Testis (tissue), 3 donors: ENCODE data around the gene ZBTB7B. TPM values are rescaled to one million over a fixed set of nuclear protein-coding genes. Genes with fewer than 3 reads are reported as not detected.
A peak's percentile ranks its signal among the peaks of the same experiment; 100 is the strongest.

ENCODE experiments used
- DNase-seq: peaks from one replicate; pipeline ENCODE4 v3.0.0-alpha.2; 2019
- H3K27ac ChIP-seq, 2 donors: fragments of 200-600 bp; sonication (generic); one replicate each; pipeline ENCODE4 v1.5.1; 2019
- H3K27me3 ChIP-seq: fragments of 200-600 bp; sonication (generic); one replicate; pipeline ENCODE4 v1.5.1; 2019
- H3K36me3 ChIP-seq: fragments of 200-600 bp; sonication (generic); one replicate; pipeline ENCODE4 v1.5.1; 2017; ENCODE audit warnings: low read depth; ENCODE audit errors: missing control alignments
- H3K4me1 ChIP-seq: fragments of 200-600 bp; sonication (generic); one replicate; pipeline ENCODE4 v1.5.1; 2019
- H3K4me3 ChIP-seq, 2 donors: fragments of 200-600 bp; sonication (generic); one replicate each; pipeline ENCODE4 v1.5.1; 2017 to 2019
- H3K9me3 ChIP-seq: fragments of 200-600 bp; sonication (generic); one replicate; pipeline ENCODE4 v1.5.1; 2017
- CTCF ChIP-seq, 3 experiments: fragments of 450-650 bp in 2 of 3; fragments of 200-600 bp in 1 of 3; sonication (generic) in 1 of 3; IDR thresholded peaks; one replicate each; pipeline ENCODE4 v1.5.1; 2016 to 2019; ENCODE audit warnings: antibody characterized with exemption in 3 of 3, mild to moderate bottlenecking in 2 of 3, moderate library complexity in 1 of 3
- POLR2A ChIP-seq: fragments of 450-650 bp; IDR thresholded peaks from one replicate; pipeline ENCODE4 v1.6.1; 2017; ENCODE audit warnings: antibody characterized with exemption, mild to moderate bottlenecking, moderate library complexity
- WGBS, 2 donors: methylation state at CpG; one replicate each; pipeline ENCODE4 v1.1.5; 2018; 5-methylcytosine and 5-hydroxymethylcytosine counted together
- intact Hi-C: fragments of 100-400 bp; cut with DNase I; formaldehyde crosslinking; loops from one replicate; pipeline ENCODE4 v1.15.1; 2023; ENCODE audit warnings: low total_unique reads
- polyA plus RNA-seq: library from polyadenylated mRNA; stranded (reverse); fragments of 350-450 nt; fragmentation: Illumina TruSeq; extraction: RNeasy Lipid Tissue Mini Kit (QIAGEN cat#74804); gene quantifications from one replicate; pipeline ENCODE4 v1.2.3, GENCODE V29; 2014; ENCODE audit warnings: low read depth, low replicate concordance; ENCODE audit not compliant: insufficient read depth
- total RNA-seq, 2 donors: library from RNA; depleted of rRNA; stranded (reverse); fragments of >200 nt; gene quantifications; one replicate each; pipeline ENCODE4 v1.2.3, GENCODE V29; 2016

Gene ZBTB7B
- total and polyA plus RNA-seq, 3 donors from 2014 or later: 18.6 to 22.4 (median 21.1) TPM

- 13 to 25% methylated on average over 10 to 14 of the region's 15 CpGs for WGBS, 2 donors
- peak within 1 kb of the TSS; percentile 40 to 46 for H3K4me3 ChIP-seq
- no peaks in the 10 kb centered on the region for H3K9me3 ChIP-seq
- peaks cover 41% of the 10 kb centered on the region for H3K4me1 ChIP-seq
- peak; percentile 94 for DNase-seq
- intact Hi-C loops: no loop called here
- no peaks in the 10 kb centered on the region for H3K27me3 ChIP-seq
- peak within 1 kb of the TSS; percentile 88 to 99 for H3K27ac ChIP-seq
- no peaks in the 10 kb centered on the region for H3K36me3 ChIP-seq
- no peak for TF ChIP-seq CTCF (IDR thresholded peaks at IDR 0.05)
- peak; percentile 83 for TF ChIP-seq POLR2A
Measured at GRCh38 chr1:154970631-154971340, 31.8 kb upstream of the ZBTB7B start, which contains the start of gene SHC1. Gene SHC1, minus strand, starts transcription at chr1:154970747. Its CDS starts 221 bp downstream, at chr1:154970526.

DNA sequence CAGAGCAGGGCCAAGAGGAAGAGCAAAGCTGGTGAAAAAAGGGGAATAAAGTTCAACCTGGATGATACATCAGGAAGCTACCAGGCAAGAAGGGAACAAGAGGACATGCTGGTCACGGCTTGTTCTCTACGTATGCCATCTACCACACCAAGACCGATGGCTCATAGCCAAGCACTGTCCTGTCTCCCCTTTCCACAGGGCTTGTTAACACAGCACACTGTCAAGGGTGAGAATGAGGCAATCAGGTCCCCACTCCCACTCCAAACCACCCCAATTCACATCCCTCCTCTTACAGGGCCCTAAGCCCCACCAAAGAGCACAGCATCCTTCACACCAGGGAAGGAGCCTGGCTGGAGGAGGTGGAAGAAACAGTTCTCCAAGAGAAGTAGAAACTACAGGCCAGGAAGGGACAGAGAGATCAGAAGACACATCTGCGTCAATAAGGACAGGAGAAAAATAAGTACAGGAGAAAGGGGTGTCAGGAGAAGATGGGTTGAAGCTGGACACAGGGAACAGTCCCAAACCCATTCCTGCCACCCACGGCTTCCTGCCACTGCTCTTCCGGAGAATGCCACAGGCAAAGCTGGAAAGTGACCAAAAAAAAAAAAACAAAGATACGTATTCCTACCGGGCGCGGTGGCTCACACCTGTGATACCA, 31.1 kb upstream of the ZBTB7B start:
- Histone ChIP-seq H3K4me3 (no peak overlapping the region), H3K36me3 (no peaks in the 10 kb centered on the region), H3K9me3 (no peaks in the 10 kb centered on the region), H3K27ac (peak overlapping the region; percentile 88 to 99), H3K4me1 (peaks cover 46% of the 10 kb centered on the region), H3K27me3 (no peaks in the 10 kb centered on the region)
- WGBS, 2 donors: 52 to 53% methylated on average over 10 of the region's 10 CpGs
- TF ChIP-seq POLR2A: no peak
- no peak for TF ChIP-seq CTCF (IDR thresholded peaks at IDR 0.05)
- intact Hi-C loops: no loop called here
- DNase-seq: peak; percentile 56

- Histone ChIP-seq H3K4me1 (peaks cover 49% of the 10 kb centered on the region), H3K9me3 (no peaks in the 10 kb centered on the region), H3K4me3 (no peak overlapping the region), H3K36me3 (no peaks in the 10 kb centered on the region), H3K27ac (peak overlapping the region; percentile 98 to 99), H3K27me3 (no peaks in the 10 kb centered on the region)
- whole genome bisulfite sequencing, 2 donors: 67 to 68% methylated on average over 3 of the region's 3 CpGs
- DNase-seq: no peak
- intact Hi-C loops: no loop called here
- no peak for TF ChIP-seq POLR2A
- no peak for TF ChIP-seq CTCF (IDR thresholded peaks at IDR 0.05)
Measured at GRCh38 chr1:154972213-154972516, 30.4 kb upstream of the ZBTB7B start.

- Histone ChIP-seq H3K36me3 (no peaks in the 10 kb centered on the region), H3K4me3 (peak overlapping the region in 1 of 2 donors; percentile 78), H3K27me3 (no peaks in the 10 kb centered on the region), H3K9me3 (no peaks in the 10 kb centered on the region), H3K4me1 (peaks cover 49% of the 10 kb centered on the region), H3K27ac (peak overlapping the region; percentile 98 to 99)
- WGBS, 2 donors: 28 to 30% methylated on average over 18 of the region's 18 CpGs
- DNase-seq: peak; percentile 46
- intact Hi-C loops: no loop called here
- TF ChIP-seq POLR2A (no peak), CTCF (IDR thresholded peaks at IDR 0.05) (no peak)
Measured at GRCh38 chr1:154972517-154973343, 29.9 kb upstream of the ZBTB7B start.
